ENCODE measurements around the gene RCOR3.
"Not testable (repeated sequence)": the region's sequence is repeated elsewhere in the genome, so short reads cannot be mapped to it uniquely, and the experiment has no call there.

GRCh38 chr1:211263022-211263421, 3.9 kb downstream of the RCOR3 start:
- TF ChIP-seq, protein P1, sequence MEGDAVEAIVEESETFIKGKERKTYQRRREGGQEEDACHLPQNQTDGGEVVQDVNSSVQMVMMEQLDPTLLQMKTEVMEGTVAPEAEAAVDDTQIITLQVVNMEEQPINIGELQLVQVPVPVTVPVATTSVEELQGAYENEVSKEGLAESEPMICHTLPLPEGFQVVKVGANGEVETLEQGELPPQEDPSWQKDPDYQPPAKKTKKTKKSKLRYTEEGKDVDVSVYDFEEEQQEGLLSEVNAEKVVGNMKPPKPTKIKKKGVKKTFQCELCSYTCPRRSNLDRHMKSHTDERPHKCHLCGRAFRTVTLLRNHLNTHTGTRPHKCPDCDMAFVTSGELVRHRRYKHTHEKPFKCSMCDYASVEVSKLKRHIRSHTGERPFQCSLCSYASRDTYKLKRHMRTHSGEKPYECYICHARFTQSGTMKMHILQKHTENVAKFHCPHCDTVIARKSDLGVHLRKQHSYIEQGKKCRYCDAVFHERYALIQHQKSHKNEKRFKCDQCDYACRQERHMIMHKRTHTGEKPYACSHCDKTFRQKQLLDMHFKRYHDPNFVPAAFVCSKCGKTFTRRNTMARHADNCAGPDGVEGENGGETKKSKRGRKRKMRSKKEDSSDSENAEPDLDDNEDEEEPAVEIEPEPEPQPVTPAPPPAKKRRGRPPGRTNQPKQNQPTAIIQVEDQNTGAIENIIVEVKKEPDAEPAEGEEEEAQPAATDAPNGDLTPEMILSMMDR (IDR thresholded peaks at IDR 0.05) = not testable (repeated sequence)
- not testable (repeated sequence) for TF ChIP-seq POLR2A (IDR thresholded peaks at IDR 0.05)
